Heart left ventricle (tissue), 16 donors: ENCODE results near the gene IFNA1. TPM values are rescaled to one million over a fixed set of nuclear protein-coding genes. Genes with fewer than 3 reads are reported as not detected.

Experiments used
- ATAC-seq, 4 donors: fragments of 200-7000 bp; cut with Tn5 transposase; one replicate each; pipeline ENCODE4 v1.9.1; 2020 to 2022; ENCODE audit warnings: moderate library complexity in 4 of 4, mild to moderate bottlenecking in 3 of 4, moderate number of reproducible peaks in 1 of 4
- DNase-seq, 5 donors: peaks; one replicate each; pipeline ENCODE4 v3.0.0-alpha.2; 2020
- H3K27ac ChIP-seq, 12 donors: fragments of 200-600 bp; sonication (generic) in 4 of 12; one replicate each; pipeline versions ENCODE4 v1.5.0 to v1.8.0; 2016 to 2022; ENCODE audit warnings: mild to moderate bottlenecking in 2 of 12
- H3K27me3 ChIP-seq, 9 donors: fragments of 200-600 bp; sonication (generic) in 2 of 9; one replicate each; pipeline versions ENCODE4 v1.5.1 to v1.8.0; 2016 to 2022; ENCODE audit warnings: mild to moderate bottlenecking in 3 of 9
- H3K36me3 ChIP-seq, 9 donors: fragments of 200-600 bp; sonication (generic) in 2 of 9; one replicate each; pipeline versions ENCODE4 v1.5.0 to v1.8.0; 2018 to 2022; ENCODE audit warnings: mild to moderate bottlenecking in 2 of 9
- H3K4me1 ChIP-seq, 12 donors: fragments of 200-600 bp; sonication (generic) in 4 of 12; one replicate each; pipeline versions ENCODE4 v1.5.0 to v1.8.0; 2016 to 2022; ENCODE audit warnings: mild to moderate bottlenecking in 3 of 12
- H3K4me3 ChIP-seq, 12 donors: fragments of 200-600 bp; sonication (generic) in 4 of 12; one replicate each; pipeline versions ENCODE4 v1.5.0 to v1.8.0; 2017 to 2022; ENCODE audit warnings: mild to moderate bottlenecking in 9 of 12, moderate library complexity in 4 of 12
- H3K9me3 ChIP-seq, 12 donors: fragments of 200-600 bp; sonication (generic) in 4 of 12; one replicate each; pipeline versions ENCODE4 v1.5.0 to v1.8.0; 2016 to 2022; ENCODE audit warnings: mild to moderate bottlenecking in 1 of 12
- CTCF ChIP-seq, 12 donors: fragments of 200-600 bp; sonication (generic) in 4 of 12; IDR thresholded peaks; one replicate each; pipeline versions ENCODE4 v1.5.0 to v1.8.0; 2018 to 2022; ENCODE audit warnings: antibody characterized with exemption in 12 of 12, mild to moderate bottlenecking in 5 of 12
- POLR2A ChIP-seq, 2 donors: fragments of 450-650 bp; IDR thresholded peaks; one replicate each; pipeline ENCODE4 v1.6.1; 2017; ENCODE audit warnings: antibody characterized with exemption in 2 of 2, mild to moderate bottlenecking in 2 of 2, moderate library complexity in 2 of 2
- WGBS, 4 donors: extraction: QIAGEN DNeasy Blood & Tissue Kit in 2 of 4; methylation state at CpG; one replicate each; pipeline versions ENCODE4 v1.1.5 to v1.1.7; 2013 to 2018; 5-methylcytosine and 5-hydroxymethylcytosine counted together
- intact Hi-C, 10 donors: fragments of 100-400 bp; cut with DNase I; formaldehyde crosslinking; loops; one replicate each; pipeline versions ENCODE4 v1.11.1 to v1.14.2; 2022
- polyA plus RNA-seq, 2 donors: library from polyadenylated mRNA; stranded (reverse); fragments of 200-250 nt; gene quantifications; one replicate each; pipeline ENCODE4 v1.2.3, GENCODE V29; 2013
- total RNA-seq, 9 donors: library from RNA; depleted of rRNA in 2 of 9; stranded (reverse); fragments of >200 nt in 2 of 9; fragmentation: NEBNext Ultra II Directional in 3 of 9; extraction: Animal tissue kit (Norgen Biotek cat#: 25700) in 3 of 9; gene quantifications; one replicate each; pipeline versions ENCODE4 v1.1.0 to v1.2.4, GENCODE V29; 2016 to 2023
- donor health status: ischemic (EF 13 %, LVEDD 7.1; RV severe dilation, severe dysfunction).
- donor health status: healthy with polysubstance abuse.
- donor health status: DM: no; HTN: yes; CAD: no.
- donor health status: DM: no; HTN: no; CAD: no.
- donor health status: ischemic (EF 25% LVEDD 6.9; RV normal size, moderate dysfunction).
- donor health status: ischemic (EF 25% LVEDD 5.7; RV mildly dilated, moderate dysfunction).
- donor health status: healthy.
- donor health status: DM: yes; HTN: yes; CAD: no.
- donor health status: ischemic (EF 35%, LVEDD 5.7; RV mildly dilated, moderate dysfunction).
- donor health status: nonischemic (EF 11% LVEDD 7.7; RV severe dilation, severe dysfunction).
- donor health status: DM: yes; HTN: yes; CAD: no.
- donor health status: PGD.
- donor health status: ischemic (EF 29% LVEDD 5.4; RV normal size, mild dysfunction).
- donor health status: nonischemic (EF 23%, LVEDD 6.1; RV moderate dilation, normal function).

The IFNA1 gene
- total and polyA plus RNA-seq, 11 donors: not detected

- WGBS, 4 donors: 66 to 87% (median 79%) methylated on average over 3 of the region's 3 CpGs
- no peak overlapping the region for H3K27ac ChIP-seq
- no peak for ATAC-seq
- no peak for TF ChIP-seq POLR2A (IDR thresholded peaks at IDR 0.05)
- no peak for TF ChIP-seq CTCF (IDR thresholded peaks at IDR 0.05)
- H3K9me3 ChIP-seq: no peaks in the 10 kb centered on the region
- no peak for DNase-seq
- peaks cover 0 to 12% (median 0%) of the 10 kb centered on the region in 9 donors for H3K27me3 ChIP-seq
- H3K36me3 ChIP-seq: no peaks in the 10 kb centered on the region
- no peak overlapping the region for H3K4me3 ChIP-seq
- no peaks in the 10 kb centered on the region for H3K4me1 ChIP-seq
- intact Hi-C loops: no loop called here
Measured at GRCh38 chr9:21473236-21473635, 33.0 kb downstream of the IFNA1 start.

DNA sequence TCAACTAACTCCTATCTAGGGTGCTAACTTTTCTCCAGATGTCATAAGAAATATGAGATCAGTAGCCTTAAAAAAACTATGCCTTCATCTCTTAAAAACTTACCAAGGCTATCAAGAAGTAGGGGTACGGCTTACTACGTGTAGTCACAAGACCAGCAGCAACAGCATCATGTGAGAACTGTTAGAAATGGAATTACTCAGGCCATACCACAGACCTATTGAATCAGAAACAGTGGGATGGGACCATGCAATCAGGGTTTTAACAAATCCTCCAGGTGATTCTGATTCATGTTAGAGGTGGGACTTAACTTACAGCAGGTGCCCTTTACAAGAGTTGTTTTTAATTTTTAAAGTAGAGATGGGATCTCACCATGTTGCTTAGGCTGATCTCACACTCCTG is 37.2 kb downstream of the IFNA1 start:
- Histone ChIP-seq H3K4me1 (peaks cover 0 to 5% (median 0%) of the 10 kb centered on the region in 12 donors), H3K36me3 (no peaks in the 10 kb centered on the region), H3K27ac (no peak overlapping the region), H3K4me3 (no peak overlapping the region), H3K27me3 (peaks cover 0 to 5% (median 0%) of the 10 kb centered on the region in 9 donors), H3K9me3 (no peaks in the 10 kb centered on the region)
- ATAC-seq (no peak), DNase-seq (no peak)
- 70 to 83% (median 75%) methylated on average over 2 of the region's 2 CpGs for WGBS, 4 donors
- TF ChIP-seq POLR2A (IDR thresholded peaks at IDR 0.05): no peak
- no peak for TF ChIP-seq CTCF (IDR thresholded peaks at IDR 0.05)
- intact Hi-C loops: no loop called here

- TF ChIP-seq CTCF (IDR thresholded peaks at IDR 0.05) (no peak), POLR2A (IDR thresholded peaks at IDR 0.05) (no peak)
- Histone ChIP-seq H3K4me3 (no peak overlapping the region), H3K4me1 (peaks cover 0 to 5% (median 0%) of the 10 kb centered on the region in 12 donors), H3K27me3 (no peaks in the 10 kb centered on the region), H3K36me3 (no peaks in the 10 kb centered on the region), H3K9me3 (peaks cover 0 to 3% (median 0%) of the 10 kb centered on the region in 12 donors), H3K27ac (no peak overlapping the region)
- intact Hi-C loops: no loop called here
- WGBS, 4 donors: 58 to 68% (median 65%) methylated on average over 8 of the region's 8 CpGs
- ATAC-seq: no peak
- no peak for DNase-seq
Measured at GRCh38 chr9:21479152-21479702, 39.0 kb downstream of the IFNA1 start.

DNA sequence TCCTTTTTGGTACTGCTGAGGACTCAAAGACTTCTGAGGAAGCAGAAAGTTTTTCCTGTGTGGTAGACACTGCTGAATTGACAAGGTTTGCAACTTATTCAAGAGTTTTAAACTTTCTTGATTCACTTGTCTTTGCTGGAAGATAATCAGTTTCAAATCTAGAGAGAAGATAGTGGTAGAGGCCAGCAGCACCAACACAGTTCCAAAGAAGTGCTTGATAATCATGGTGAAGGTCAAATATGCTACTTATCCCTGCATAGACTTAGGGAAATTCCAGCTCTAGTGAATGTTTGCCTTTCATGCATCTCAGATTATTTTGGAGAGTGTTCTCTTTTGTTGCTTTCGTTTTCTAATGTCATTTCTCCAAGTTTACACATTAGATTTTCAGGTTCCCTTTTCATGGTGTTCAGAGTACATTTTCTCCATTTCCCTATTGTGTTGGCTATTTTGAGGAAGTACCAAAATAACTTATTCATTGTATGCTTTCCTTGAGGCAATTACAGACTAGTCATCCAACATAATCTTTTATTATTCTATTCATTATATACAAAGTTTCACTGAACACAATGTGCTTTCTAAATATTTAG is 41.3 kb downstream of the IFNA1 start:
- no peaks in the 10 kb centered on the region for H3K36me3 ChIP-seq
- TF ChIP-seq CTCF (IDR thresholded peaks at IDR 0.05): no peak
- no peak overlapping the region for H3K4me3 ChIP-seq
- H3K27ac ChIP-seq: peak overlapping the region in 1 of 12 donors; percentile 42
- H3K9me3 ChIP-seq: peaks cover 0 to 13% (median 0%) of the 10 kb centered on the region in 12 donors
- no peak for DNase-seq
- intact Hi-C loops: no loop called here
- H3K27me3 ChIP-seq: no peaks in the 10 kb centered on the region
- peaks cover 0 to 5% (median 0%) of the 10 kb centered on the region in 12 donors for H3K4me1 ChIP-seq
- WGBS, 4 donors: 28 to 49% (median 41%) methylated on average over 1 of the region's 1 CpG
- ATAC-seq: no peak
